ENCODE data around the gene EDIL3.

The EDIL3 gene

GRCh38 chr5:83964271-83964670, 420.4 kb downstream of the EDIL3 start:
- DNase-seq (ENCODE audit: low read depth, low spot score) = no peak

- DNase-seq (ENCODE audit: low read depth, low spot score) = no peak
Observed at GRCh38 chr5:83957188-83957587, 427.5 kb downstream of the EDIL3 start.

- no peak for DNase-seq (ENCODE audit: low read depth, low spot score)
Observed at GRCh38 chr5:83956386-83956785, 428.3 kb downstream of the EDIL3 start.

- no peak for DNase-seq (ENCODE audit: low read depth, low spot score)
Observed at GRCh38 chr5:83955916-83956315, 428.8 kb downstream of the EDIL3 start.

- DNase-seq (ENCODE audit: low read depth, low spot score) = no peak
Observed at GRCh38 chr5:83947763-83948162, 436.9 kb downstream of the EDIL3 start.

- no peak for DNase-seq (ENCODE audit: low read depth, low spot score)
Observed at GRCh38 chr5:83946516-83946915, 438.2 kb downstream of the EDIL3 start.

- no peak for DNase-seq (ENCODE audit: low read depth, low spot score)
Observed at GRCh38 chr5:83942155-83942554, 442.5 kb downstream of the EDIL3 start.

- DNase-seq (ENCODE audit: low read depth, low spot score) = no peak
Observed at GRCh38 chr5:83937837-83938236, 446.8 kb downstream of the EDIL3 start.

- DNase-seq (ENCODE audit: low read depth, low spot score) = no peak
Observed at GRCh38 chr5:83931969-83932368, 452.7 kb downstream of the EDIL3 start.

GRCh38 chr5:83927140-83927733, 457.4 kb downstream of the EDIL3 start:
- peak; percentile 54 for DNase-seq (ENCODE audit: low read depth, low spot score)

- DNase-seq (ENCODE audit: low read depth, low spot score) = no peak
Observed at GRCh38 chr5:83925955-83926337, 458.7 kb downstream of the EDIL3 start.

- DNase-seq (ENCODE audit: low read depth, low spot score) = no peak
Observed at GRCh38 chr5:83925321-83925954, 459.2 kb downstream of the EDIL3 start.

GRCh38 chr5:83924891-83925290, 459.8 kb downstream of the EDIL3 start:
- no peak for DNase-seq (ENCODE audit: low read depth, low spot score)

- DNase-seq (ENCODE audit: low read depth, low spot score) = no peak
Observed at GRCh38 chr5:83924171-83924570, 460.5 kb downstream of the EDIL3 start.

- DNase-seq (ENCODE audit: low read depth, low spot score) = no peak
Observed at GRCh38 chr5:83922699-83923098, 462.0 kb downstream of the EDIL3 start.

GRCh38 chr5:83921666-83922193, 462.9 kb downstream of the EDIL3 start:
- DNase-seq (ENCODE audit: low read depth, low spot score) = no peak

GRCh38 chr5:83919071-83920041, 465.3 kb downstream of the EDIL3 start:
- no peak for DNase-seq (ENCODE audit: low read depth, low spot score)

- no peak for DNase-seq (ENCODE audit: low read depth, low spot score)
Observed at GRCh38 chr5:83917261-83917908, 467.3 kb downstream of the EDIL3 start.

GRCh38 chr5:83914662-83915418, 469.8 kb downstream of the EDIL3 start:
- DNase-seq (ENCODE audit: low read depth, low spot score) = no peak

- DNase-seq (ENCODE audit: low read depth, low spot score) = no peak
Observed at GRCh38 chr5:83914199-83914598, 470.5 kb downstream of the EDIL3 start.

- DNase-seq (ENCODE audit: low read depth, low spot score) = no peak
Observed at GRCh38 chr5:83913593-83913992, 471.1 kb downstream of the EDIL3 start.
